Measurements from ENCODE around the gene RBBP8.

DNA sequence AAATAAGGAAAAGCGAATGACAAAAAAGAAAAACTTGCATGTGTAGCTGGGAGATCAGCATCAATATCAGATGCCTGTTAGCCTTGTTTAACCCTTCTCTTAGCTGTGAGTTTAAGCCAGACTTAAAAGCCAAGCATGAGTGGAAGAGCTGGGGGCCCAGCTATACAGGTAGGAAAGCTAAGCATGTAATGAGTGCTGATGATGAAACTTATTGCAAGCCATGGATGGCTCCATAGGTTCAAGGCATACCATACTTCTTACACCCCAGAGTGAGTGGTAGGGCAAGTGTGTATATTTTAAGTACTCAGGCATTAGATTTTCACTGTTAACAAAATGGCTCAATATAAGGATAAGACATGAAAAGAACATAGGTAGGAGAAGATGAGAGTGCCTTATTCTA is 28.0 kb downstream of the RBBP8 start:
- TF ChIP-seq, protein P1, sequence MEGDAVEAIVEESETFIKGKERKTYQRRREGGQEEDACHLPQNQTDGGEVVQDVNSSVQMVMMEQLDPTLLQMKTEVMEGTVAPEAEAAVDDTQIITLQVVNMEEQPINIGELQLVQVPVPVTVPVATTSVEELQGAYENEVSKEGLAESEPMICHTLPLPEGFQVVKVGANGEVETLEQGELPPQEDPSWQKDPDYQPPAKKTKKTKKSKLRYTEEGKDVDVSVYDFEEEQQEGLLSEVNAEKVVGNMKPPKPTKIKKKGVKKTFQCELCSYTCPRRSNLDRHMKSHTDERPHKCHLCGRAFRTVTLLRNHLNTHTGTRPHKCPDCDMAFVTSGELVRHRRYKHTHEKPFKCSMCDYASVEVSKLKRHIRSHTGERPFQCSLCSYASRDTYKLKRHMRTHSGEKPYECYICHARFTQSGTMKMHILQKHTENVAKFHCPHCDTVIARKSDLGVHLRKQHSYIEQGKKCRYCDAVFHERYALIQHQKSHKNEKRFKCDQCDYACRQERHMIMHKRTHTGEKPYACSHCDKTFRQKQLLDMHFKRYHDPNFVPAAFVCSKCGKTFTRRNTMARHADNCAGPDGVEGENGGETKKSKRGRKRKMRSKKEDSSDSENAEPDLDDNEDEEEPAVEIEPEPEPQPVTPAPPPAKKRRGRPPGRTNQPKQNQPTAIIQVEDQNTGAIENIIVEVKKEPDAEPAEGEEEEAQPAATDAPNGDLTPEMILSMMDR (IDR thresholded peaks at IDR 0.05; ENCODE audit: poor library complexity), result no peak
- TF ChIP-seq EZH2 (IDR thresholded peaks at IDR 0.05; ENCODE audit: borderline replicate concordance), result no peak

Measured in hepatocyte (in vitro differentiated cells).